ENCODE measurements around the gene AOPEP.

DNA sequence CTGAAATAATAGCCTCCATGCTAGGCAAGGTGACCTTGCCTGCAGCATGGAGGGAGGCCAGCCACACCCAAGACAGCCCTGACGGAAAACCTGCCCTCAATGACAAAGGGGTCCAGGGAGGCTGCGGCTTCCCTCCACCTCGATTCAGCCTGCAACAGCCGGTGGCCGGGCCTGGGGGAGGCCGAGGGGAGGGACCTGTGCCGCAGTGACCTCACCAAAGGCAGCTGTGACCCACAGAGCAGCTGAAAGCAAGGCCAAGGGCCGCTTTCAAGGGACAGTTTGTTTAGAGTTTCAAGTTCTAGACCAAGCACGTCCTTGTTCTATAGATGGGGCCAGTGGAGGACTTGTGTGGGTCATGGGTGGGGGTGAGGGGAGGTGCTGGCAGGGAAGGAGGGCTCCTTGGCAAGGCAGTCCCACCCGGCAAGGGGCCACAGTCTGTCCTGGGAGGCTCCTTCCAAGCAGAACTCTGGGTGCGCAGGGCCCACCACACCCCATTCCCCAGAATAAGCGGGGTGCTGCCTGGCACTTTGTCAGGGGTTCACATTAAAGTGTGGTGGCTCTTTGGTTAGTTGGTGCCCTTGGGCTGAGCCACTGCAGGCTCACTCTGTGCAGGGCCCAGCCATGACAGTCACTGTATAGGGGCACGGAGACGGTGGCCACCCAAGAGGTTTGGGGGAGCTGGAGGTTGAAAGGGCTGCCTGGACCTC lies 364.5 kb downstream of the AOPEP start:
- TF ChIP-seq, protein P1, sequence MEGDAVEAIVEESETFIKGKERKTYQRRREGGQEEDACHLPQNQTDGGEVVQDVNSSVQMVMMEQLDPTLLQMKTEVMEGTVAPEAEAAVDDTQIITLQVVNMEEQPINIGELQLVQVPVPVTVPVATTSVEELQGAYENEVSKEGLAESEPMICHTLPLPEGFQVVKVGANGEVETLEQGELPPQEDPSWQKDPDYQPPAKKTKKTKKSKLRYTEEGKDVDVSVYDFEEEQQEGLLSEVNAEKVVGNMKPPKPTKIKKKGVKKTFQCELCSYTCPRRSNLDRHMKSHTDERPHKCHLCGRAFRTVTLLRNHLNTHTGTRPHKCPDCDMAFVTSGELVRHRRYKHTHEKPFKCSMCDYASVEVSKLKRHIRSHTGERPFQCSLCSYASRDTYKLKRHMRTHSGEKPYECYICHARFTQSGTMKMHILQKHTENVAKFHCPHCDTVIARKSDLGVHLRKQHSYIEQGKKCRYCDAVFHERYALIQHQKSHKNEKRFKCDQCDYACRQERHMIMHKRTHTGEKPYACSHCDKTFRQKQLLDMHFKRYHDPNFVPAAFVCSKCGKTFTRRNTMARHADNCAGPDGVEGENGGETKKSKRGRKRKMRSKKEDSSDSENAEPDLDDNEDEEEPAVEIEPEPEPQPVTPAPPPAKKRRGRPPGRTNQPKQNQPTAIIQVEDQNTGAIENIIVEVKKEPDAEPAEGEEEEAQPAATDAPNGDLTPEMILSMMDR (IDR thresholded peaks at IDR 0.05; ENCODE audit: low read length), result no peak
- TF ChIP-seq EZH2 (optimal IDR thresholded peaks at IDR 0.05; ENCODE audit: low read depth, low read length), result no peak
- TF ChIP-seq EZH2phosphoT487 (IDR thresholded peaks at IDR 0.05; ENCODE audit: low read length), result no peak

Data from MM.1S (cell line).